ENCODE results near the gene CTNNA3.

DNA sequence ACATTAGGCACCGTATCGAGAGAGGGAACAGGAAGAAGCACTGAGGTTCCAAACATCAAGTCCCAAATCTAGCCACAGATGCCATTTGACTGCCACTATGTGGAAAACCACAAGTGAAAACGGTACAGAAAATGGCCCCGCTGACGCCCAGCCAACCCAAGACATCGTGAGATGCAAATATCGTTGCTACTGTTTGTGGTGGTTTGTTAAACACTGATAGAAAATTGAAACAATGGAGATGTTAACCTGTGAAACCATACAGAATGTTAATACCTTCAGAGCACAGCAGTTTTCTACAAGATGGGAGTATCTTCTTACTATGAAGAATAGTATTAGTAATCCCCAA is 922.5 kb downstream of the CTNNA3 start:
- TF ChIP-seq POLR2A (IDR thresholded peaks at IDR 0.05): no peak
- TF ChIP-seq, protein P1, sequence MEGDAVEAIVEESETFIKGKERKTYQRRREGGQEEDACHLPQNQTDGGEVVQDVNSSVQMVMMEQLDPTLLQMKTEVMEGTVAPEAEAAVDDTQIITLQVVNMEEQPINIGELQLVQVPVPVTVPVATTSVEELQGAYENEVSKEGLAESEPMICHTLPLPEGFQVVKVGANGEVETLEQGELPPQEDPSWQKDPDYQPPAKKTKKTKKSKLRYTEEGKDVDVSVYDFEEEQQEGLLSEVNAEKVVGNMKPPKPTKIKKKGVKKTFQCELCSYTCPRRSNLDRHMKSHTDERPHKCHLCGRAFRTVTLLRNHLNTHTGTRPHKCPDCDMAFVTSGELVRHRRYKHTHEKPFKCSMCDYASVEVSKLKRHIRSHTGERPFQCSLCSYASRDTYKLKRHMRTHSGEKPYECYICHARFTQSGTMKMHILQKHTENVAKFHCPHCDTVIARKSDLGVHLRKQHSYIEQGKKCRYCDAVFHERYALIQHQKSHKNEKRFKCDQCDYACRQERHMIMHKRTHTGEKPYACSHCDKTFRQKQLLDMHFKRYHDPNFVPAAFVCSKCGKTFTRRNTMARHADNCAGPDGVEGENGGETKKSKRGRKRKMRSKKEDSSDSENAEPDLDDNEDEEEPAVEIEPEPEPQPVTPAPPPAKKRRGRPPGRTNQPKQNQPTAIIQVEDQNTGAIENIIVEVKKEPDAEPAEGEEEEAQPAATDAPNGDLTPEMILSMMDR (IDR thresholded peaks at IDR 0.05): no peak
